Stimulated activated CD4-positive, alpha-beta T cell treated with anti-CD3 and anti-CD28 coated beads, Interleukin-15, amount 100 ng/mL, for 48 hours (primary cell): ENCODE data around the gene STK11IP.

ENCODE experiments used
- DNase-seq, 2 donors: peaks; one replicate each; pipeline ENCODE4 v3.0.0-alpha.2; 2020; ENCODE audit warnings: low read depth in 2 of 2

STK11IP gene

DNA sequence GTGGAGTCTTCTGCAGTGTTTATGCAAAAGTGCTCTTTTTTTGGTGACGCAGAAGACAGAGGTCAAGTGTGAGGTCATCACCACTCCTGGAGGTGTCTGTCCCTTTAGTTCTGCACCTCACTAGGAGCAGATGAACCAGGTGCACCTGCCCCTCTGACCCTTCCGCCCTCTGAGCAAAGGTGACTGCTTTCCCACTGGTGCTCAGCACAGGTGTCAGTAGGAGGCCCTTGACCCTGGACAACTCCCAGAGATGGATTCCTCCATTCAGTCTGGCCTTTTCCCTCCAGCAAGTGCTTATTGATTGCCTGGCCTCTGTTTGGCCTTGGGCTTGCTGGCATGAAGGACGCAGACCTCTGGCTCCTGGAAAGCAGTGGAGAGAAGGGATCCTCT, 21.1 kb downstream of the STK11IP start:
- DNase-seq: no peak

DNA sequence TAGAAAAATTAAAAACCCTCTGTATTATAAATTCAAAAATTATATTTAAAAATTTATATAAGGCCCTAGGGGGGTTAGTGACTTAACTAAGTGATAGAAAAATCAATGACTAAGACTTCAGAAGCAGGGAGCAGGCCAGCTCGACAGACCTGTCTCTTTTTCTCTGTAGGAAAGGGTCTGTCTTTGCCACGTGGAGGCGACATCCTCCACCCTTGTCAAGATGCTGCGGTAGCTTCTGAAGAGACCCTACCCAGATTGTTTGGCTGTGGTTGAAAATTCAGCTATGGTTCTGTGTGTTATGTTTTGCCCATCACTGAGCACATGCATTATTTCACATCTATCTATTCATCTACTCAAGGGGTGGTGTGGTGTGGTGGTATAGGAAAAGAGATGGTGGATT, 21.6 kb downstream of the STK11IP start:
- DNase-seq: no peak

DNA sequence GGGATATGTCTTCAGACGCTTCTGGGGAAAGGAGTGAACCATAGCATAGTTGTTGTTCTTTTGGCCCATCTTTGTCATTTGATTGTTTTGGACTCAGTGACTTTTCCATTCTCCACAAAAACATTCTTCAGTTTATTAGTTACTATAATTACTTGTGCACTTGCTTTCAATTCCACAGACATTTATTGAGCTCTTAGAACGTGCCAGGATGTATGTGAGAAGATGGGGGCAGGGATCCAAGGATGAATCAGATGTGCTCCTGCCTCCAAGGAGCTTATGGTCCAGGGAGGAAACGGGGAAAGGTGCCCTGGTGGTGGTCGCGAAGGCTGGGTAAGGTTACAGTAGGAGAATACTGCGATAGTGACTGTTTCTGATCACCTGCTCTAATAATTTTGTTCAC, 22.9 kb downstream of the STK11IP start:
- DNase-seq: no peak

DNA sequence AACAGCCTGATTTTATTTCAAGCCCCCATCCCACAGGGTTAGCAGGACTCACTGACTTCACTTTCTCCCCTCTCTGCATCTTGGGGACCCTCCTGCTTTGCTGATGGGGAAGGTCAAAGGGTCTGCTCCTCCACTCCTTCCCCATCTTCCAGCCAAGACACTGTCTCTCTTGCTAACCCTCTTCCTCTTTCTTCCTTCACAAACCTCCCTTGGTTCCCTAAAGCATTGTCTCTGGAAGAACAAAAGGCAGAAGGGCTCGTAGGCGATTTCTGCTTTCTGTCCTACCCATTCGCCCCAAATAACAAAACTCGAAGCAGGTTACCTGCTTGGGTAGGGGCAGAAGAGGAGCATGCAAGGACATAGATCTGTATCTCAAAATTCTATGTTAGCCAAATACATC, 24.3 kb downstream of the STK11IP start:
- DNase-seq: no peak

DNA sequence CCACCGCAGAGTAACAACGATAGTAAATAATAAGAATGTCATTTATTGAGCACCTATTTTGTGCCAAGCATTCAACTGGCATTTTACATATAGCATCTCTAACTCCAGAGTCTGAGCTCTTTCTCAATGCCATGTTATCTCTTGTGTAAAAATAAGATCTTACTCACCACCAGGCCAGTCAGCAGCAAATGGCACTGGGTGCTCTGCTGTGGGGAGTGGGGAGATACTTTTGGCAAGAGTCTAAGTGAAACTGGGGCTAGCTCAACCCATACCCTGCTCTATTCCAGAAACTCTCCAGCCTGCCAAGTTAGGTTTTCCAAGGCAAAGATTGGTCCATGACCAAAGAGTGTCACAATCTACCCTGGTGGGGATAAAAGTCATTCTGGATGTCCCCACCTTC, 24.8 kb downstream of the STK11IP start:
- no peak for DNase-seq

DNA sequence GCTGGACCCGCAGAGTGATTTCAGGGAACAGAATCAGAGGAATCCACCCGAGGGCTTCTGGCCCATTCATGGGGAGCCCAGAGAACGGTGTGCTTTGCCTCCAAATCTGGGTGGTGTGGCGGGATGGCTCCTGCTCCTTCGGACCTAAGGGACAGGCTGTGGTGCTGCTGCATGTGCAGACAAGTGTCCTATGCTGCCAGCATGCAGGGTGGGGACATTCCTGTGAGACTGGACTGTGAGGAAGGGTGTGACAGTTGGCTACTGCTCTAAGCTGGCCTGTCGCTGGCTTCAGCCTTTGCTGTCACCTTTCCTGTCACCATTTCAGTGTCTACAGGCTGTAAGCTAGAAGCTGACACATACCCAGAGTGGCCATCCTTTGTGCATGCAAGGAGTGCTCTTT, 26.9 kb downstream of the STK11IP start:
- DNase-seq: no peak

DNA sequence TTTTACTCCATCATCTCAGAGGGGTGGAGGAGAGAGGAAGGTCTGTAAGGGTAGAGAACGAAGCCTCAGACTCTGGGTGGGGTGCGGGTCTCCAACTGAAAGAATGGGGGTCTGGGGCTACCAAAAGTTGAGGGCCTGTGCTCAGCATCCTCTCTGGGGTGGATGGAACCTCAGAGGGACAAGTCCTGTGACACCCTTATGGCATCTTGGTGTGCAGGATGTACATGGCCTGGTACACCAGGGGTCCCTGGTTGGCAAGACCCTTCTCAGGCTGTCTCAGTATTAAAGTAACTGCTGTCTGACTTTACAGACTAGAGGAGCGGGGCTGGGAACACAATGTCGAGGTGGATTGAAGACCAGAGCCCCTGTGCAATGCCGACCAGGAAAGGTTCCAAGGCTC, 27.5 kb downstream of the STK11IP start:
- DNase-seq: no peak

DNA sequence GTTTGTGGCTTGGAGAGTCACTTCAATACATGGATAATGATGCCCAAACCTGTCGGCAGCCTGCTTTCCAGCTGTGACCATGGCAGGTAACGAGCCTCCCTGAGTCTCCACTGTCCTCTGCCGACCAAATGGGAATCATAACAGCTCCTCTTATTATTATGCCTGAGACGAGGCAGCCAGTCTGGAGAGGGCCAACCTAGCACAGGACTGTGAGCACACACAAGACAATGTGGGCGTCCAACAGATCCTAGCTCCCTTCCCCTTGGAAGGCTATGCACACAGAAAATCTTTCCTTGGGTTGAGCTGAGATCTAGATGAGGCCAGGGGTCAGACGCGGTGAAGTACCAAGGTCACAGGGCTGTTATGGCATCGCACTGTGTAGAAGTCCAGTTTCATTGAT, 28.9 kb downstream of the STK11IP start:
- no peak for DNase-seq

DNA sequence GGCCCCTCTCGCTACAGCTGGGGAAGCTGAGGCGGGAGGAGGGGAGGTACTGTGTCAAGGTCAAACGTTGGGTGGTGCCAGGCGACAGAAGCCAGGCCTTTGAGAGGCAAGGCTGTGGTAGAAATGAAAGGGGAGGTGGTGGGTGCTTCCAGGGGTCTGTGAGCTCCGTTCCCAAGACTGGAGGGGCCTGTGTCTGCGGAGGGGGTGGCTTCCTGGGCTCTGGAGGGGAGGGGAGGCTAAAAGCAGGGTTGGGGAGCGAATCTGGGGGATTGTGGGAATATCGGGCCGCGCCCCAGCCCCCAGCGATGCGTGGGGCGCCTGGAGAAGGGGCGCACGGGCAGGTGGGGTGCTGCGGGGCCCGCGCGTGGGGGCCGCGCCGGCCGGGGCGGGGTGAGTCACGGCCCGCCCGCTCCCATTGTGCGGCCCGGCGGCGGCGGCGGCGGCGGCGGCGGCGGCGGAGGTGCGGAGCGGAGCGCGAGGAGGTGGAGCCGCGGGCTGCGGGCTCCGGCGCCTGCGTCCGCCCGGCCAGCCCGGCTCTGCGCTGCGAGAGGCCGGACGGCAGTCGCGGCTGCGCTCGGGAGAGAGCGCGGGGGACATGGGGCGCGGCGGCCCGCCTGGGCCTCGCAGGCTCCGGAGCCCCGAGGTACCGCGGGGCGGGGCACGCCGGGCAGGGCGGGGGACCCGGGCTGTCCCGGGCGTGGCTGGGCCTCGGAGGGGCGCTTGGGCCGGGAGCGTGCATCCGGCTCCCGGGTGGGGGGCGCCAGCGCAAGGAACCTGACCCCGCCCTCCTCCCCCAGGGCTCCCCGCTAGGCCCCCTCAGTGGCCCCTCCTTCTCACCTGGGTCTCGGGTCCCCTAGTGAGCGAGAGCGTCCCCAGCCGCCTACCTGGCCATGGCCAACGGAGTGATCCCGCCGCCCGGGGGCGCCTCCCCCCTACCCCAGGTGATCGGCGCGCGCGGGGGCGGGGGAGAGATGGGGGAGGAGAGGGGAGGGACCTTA, 29.7 kb downstream of the STK11IP start, which contains the start of gene SLC4A3:
TSS of gene SLC4A3 (plus strand) at position 528 of the 998 bp plus-strand sequence. CDS start at position 891, 363 bp downstream.
- no peak for DNase-seq

DNA sequence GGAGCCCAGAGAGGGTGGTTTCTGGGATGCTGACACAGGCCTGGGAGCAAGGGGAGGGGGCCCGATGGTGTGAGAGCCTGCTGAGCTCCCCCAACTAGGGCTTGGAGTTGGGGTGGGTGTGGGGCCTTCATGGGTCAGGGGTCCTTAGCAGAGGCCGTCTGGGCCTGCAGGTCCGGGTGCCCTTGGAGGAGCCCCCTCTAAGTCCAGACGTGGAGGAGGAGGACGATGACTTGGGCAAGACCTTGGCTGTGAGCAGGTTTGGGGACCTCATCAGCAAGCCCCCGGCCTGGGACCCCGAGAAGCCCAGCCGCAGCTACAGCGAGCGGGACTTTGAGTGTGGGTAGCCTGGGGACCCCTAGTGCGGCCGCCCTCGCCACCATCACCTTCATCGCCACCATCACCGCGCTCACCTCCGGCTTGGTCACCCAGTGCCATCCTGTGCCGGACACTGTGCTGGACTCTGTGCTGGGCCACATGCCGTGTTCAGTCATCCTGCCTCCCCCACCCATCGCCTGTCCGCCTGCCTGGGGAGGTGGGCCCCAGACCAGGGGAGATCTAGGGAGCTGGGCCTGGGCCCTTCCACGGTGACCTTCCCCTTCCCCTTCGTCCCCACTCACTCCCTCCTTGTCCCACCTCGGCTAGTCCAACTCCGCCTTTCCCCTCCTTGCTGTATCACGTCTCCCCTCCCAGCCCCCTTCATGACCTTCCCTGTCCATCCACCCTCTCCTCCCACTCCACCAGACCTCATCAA, 30.8 kb downstream of the STK11IP start:
- DNase-seq: no peak

DNA sequence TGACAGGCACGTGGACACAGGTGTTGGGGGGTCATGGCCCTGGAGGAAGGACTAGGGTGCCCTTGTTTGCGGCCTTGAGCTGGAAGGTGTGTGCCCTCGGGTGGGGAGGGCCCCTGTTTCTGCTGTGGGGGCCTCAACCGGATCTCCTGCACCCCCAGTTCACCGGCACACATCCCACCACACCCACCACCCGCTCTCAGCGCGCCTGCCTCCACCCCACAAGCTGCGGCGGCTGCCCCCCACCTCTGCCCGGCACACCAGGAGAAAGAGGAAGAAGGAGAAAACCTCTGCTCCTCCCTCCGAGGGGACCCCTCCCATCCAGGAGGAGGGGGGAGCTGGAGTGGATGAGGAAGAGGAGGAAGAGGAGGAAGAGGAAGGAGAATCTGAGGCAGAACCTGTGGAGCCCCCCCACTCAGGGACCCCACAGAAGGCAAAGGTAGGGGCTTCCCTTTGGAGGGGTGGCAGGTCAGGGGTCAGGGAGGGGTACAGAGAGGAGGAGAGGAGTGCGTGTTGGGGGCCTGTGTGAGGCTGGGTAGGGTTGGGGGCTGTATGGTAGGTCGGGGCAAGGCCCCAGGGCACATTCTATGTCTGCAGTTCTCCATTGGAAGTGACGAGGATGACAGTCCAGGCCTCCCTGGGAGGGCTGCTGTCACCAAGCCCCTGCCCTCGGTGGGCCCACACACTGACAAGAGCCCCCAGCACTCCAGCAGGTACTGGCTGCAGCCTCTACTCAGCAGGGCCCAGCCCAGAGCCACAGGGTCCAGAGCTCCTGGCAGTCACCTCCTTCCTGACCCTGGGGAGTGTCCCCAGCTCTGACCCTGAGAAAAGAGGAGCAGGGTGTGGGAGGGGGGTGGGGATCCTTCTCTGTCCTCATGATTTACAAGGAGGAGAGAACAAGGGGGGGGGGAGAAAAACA, 31.6 kb downstream of the STK11IP start:
- no peak for DNase-seq

DNA sequence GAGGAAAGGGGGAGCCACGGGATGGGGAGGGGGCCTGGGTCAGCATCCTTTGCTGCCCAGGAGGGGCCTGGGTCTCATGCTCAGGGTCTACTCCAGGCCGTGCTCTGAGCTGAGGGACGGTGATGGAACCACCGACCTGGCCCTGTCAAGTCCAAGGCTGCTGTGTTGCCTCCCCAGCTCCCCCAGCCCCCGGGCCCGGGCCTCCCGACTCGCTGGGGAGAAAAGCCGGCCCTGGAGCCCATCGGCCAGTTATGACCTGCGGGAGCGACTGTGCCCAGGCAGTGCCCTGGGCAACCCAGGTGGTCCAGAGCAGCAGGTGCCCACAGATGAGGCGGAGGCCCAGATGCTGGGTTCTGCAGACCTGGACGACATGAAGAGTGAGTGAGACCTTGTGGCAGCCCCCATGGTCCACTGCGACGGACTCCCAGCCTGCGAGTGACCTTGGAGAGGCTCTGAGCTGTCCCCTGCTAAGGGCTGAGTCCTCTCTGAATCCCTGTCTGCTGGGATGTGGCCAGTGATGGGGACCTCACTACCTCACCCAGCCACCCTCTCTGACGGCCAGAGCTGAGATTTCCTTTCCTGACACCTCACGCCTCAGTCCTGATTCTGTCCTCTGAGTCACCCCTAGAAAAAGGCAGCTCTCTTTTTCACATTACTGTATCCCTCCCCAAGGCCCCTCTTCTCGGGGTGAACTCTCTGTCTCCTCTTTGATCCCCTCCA, 32.5 kb downstream of the STK11IP start:
- no peak for DNase-seq

DNA sequence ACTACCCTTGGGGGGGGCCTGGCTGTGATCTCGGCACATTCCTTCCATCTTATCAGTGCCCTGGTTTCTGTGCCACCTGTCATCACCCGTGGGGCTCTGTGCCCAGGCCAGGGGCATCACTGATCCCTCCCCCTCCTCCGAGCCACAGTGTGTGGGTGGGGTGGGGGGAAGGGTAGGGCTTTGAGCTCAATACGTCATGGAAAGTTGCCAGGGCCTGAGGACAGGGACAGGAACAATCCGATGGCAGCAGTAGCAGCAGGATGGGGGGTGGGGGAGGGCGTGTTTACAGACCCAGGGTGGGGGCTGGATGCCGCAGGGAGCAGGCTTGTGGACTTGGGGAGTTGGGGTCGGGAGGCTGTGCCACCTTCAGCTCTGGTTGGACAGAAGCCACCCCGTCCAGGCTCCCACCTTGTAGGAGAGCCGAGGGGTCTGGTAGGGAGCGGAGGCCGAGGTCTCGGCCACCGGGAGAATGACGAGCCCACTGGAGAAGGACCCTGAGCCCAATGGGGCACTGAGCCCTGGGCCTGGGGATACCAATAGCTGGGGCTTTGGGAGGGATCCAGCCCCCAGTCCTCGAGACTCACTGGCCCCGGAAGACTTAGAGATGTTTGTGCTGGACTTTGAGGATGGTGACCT, 33.2 kb downstream of the STK11IP start:
- DNase-seq: no peak

DNA sequence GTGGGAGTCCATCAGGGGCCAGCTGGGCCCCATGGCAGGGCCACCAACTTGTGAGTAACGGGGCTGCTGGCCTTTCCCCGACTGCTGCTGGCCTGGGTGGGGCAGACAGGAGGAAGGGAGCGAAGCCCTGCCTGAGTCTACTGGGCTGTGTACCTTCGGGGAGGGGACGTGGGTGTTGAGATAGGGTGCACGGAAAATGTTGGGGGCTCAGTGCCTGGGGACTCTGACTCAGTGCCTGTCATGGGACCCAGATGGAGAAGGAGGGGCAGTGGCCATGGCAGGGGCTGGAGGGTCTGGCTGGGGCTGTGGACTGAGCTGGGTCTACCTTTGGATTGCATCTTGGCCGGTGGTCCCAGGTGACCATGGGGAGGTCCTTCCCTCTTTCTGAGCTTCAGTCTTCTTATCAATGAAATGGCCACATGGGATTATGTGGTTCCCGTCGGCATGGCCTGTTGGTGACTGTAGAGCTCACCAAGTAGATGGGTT, 33.8 kb downstream of the STK11IP start:
- DNase-seq: no peak

DNA sequence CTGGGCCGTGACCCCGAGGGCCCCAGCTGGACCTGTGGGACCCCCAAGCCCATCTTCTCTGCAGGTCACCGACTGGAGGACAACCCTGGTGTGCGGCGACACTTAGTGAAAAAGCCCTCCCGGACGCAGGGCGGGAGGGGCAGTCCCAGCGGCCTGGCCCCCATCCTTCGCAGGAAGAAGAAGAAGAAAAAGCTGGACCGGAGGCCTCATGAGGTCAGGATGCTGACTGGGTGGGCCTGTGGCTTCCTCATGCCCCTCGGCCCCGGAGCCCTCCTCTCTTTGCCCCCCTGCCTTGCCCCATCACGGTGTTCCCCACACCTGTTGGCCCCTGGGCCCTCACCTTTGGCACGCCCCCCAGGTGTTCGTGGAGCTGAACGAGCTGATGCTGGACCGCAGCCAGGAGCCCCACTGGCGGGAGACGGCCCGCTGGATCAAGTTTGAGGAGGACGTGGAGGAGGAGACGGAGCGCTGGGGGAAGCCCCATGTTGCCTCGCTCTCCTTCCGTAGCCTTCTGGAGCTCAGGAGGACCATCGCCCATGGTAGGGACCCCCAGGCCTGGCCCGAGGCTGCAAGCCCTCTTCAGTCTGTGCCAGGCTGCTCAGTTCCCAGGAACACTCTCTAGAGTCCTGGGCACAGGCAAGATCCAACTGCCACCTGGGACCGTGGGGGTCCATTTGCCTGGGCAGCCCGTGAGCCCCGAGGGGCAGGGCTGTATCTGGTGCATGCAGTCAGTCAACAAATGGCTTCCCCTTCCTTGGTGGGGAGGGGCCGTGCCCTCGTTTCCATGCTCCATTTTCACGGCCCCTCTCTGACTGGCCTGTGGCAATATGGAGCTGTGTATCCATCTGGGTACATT, 34.5 kb downstream of the STK11IP start:
- DNase-seq: no peak

DNA sequence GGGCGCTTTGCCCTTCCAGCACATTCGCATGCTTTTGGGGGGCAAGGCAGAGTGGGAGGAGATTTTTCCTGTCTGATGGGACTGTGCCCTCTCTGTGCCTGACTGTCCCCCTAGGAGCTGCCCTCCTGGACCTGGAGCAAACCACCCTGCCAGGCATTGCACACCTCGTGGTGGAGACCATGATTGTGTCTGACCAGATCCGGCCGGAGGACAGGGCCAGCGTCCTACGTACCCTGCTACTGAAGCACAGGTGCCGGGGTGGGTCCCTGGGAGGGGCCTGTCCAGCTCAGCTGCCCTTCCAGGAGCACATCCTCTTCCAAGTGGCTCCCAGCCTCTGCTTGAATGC, 35.1 kb downstream of the STK11IP start:
- no peak for DNase-seq

DNA sequence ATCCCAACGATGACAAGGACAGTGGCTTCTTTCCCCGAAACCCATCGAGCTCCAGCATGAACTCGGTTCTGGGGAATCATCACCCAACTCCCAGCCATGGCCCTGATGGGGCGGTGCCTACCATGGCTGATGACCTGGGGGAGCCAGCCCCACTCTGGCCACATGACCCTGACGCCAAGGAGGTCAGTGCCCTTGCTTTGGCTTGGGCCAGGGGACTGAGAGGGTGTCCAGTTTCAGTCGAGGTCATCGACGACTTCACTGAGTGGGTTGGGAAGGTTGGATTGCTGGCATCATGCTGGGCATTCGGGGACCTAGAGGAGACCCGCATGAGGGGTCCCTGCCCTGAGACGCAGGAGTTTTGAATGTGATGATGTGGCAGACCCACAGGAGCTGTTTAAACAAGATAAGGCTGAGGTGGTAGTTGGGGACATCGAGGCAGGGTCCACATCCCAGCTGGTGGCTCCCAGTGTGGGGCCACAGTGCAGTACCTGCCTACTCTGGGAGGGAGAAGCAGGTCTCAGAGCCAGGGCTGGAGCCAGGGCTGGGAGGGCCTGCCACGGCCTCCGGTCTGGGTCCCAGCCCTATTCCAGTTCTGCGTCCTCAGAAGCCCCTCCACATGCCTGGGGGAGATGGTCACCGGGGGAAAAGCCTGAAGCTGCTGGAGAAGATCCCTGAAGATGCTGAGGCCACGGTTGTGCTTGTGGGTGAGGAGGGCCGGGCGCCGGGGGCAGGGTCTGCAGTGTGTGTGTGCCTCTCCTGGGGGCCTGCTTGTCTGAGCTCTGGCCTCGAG, 35.8 kb downstream of the STK11IP start:
- DNase-seq: no peak

DNA sequence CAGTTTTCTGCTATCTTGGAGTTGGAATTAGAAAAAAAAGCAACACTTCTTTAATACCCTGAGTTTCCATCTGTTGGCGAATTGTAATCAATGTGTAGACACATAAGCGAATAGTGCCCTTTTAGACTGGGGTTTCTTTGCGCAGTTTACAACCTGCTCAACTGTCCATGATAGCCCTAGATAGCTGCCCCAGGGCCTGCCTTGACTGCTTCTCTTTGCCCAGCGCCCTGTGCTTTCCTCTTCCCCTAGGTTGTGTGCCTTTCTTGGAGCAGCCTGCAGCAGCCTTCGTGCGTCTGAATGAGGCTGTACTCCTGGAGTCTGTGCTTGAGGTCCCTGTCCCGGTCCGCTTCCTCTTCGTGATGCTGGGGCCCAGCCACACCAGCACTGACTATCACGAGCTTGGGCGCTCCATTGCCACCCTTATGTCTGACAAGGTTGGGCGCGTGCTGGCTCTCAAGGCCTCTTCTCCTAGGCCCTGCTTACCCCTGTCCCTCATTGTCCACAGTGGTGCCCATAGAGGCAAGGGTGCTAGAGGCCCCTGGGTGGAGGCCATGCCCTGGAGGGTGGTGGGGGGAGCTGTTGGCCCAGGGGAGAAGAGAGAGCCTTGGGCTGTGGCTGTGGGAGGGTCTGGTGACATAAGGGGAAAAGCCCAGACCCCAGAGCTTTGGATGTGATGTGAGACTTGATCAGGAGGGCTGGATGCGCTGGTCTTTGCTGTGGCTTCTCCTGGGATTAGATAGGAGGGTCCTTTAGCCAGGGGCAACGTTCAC, 36.7 kb downstream of the STK11IP start:
- DNase-seq: no peak
